HepG2 (cell line): ENCODE data around the gene TRIM10. TPM values are rescaled to one million over a fixed set of nuclear protein-coding genes. Genes with fewer than 3 reads are reported as not detected.
A peak's percentile ranks its signal among the peaks of the same experiment; 100 is the strongest.

ENCODE experiments used
- ATAC-seq: fragments of 200-7000 bp; cut with Tn5 transposase; 3 replicates; pipeline ENCODE4 v1.9.1; 2020; ENCODE audit warnings: mild to moderate bottlenecking, moderate library complexity
- BruUV-seq: library from RNA; stranded (reverse); fragments of 400-500 nt; replicated peaks from 2 replicates; lab custom pipeline; 2021; lab: Mats Ljungman, UMichigan
- CTCF ChIA-PET: fragments of 300-600 bp; formaldehyde crosslinking; extraction: SDS; loops from one replicate; lab custom pipeline; 2021; ENCODE audit warnings: low total read pairs, inconsistent platforms, low intra/inter-chr PET ratio; lab: Yijun Ruan, JAX
- POLR2A ChIA-PET: fragments of 350-600 bp; sonication (Branson Sonifier 250); formaldehyde crosslinking; loops from one replicate; lab custom pipeline; 2020; ENCODE audit warnings: antibody characterized with exemption, inconsistent platforms; lab: Yijun Ruan, JAX
- DNase-seq: peaks from one replicate; pipeline ENCODE4 v3.0.0-alpha.2; 2015; ENCODE audit warnings: low spot score
- FAIRE-seq: peaks from 3 replicates; lab custom pipeline; 2011; peaks lifted over from hg19 to GRCh38; lab: Jason Lieb, UNC
- H2AFZ ChIP-seq: one replicate; pipeline ENCODE4 v1.6.1; 2011; ENCODE audit warnings: low read length, inconsistent platforms
- H3K27ac ChIP-seq: fragments of 300-600 bp; 3 replicates; pipeline ENCODE4 v1.8.0; 2011; ENCODE audit warnings: mixed run types, mild to moderate bottlenecking, mixed read lengths, low read length, inconsistent platforms; ENCODE audit not compliant: insufficient read depth; ENCODE audit errors: extremely low read length
- H3K27me3 ChIP-seq, 2 experiments: fragments of 200-600 bp in 1 of 2; 2 replicates in 1 of 2; 3 replicates in 1 of 2; pipeline versions ENCODE4 v1.6.0 to v1.8.0; 2011; ENCODE audit warnings: low read length in 2 of 2, mild to moderate bottlenecking in 2 of 2, moderate library complexity in 2 of 2, inconsistent platforms in 1 of 2; ENCODE audit not compliant: insufficient read depth in 2 of 2, control insufficient read depth in 1 of 2
- H3K36me3 ChIP-seq, 2 experiments: fragments of 200-600 bp in 1 of 2; replicated peaks in 1 of 2; 2 replicates in 1 of 2; 3 replicates in 1 of 2; pipeline versions ENCODE4 v1.5.1 to v1.8.0; 2011; ENCODE audit warnings: low read length in 2 of 2, inconsistent platforms in 1 of 2; ENCODE audit not compliant: insufficient read depth in 2 of 2, control insufficient read depth in 1 of 2
- H3K4me1 ChIP-seq: 2 replicates; pipeline ENCODE4 v1.5.1; 2012; ENCODE audit warnings: low read length, inconsistent platforms; ENCODE audit not compliant: insufficient read depth
- H3K4me2 ChIP-seq: 2 replicates; pipeline ENCODE4 v1.6.0; 2011; ENCODE audit warnings: low read depth, low read length, inconsistent platforms
- H3K4me3 ChIP-seq, 3 experiments: fragments of 200-600 bp in 1 of 3; sonication (generic), shearing (Covaris generic) in 1 of 3; replicated peaks in 1 of 3; 2 replicates each; pipeline ENCODE4 v1.5.1; 2011 to 2016; ENCODE audit warnings: low read length in 3 of 3, inconsistent platforms in 2 of 3, low read depth in 2 of 3, mild to moderate bottlenecking in 2 of 3, control low read depth in 1 of 3, mixed read lengths in 1 of 3; ENCODE audit not compliant: insufficient read depth in 1 of 3
- H3K79me2 ChIP-seq: one replicate; pipeline ENCODE4 v1.6.1; 2011; ENCODE audit warnings: low read length, inconsistent platforms; ENCODE audit not compliant: insufficient read depth
- H3K9ac ChIP-seq: 2 replicates; pipeline ENCODE4 v1.6.0; 2011; ENCODE audit warnings: mild to moderate bottlenecking, low read depth, low read length, inconsistent platforms; ENCODE audit not compliant: insufficient read depth
- H3K9me3 ChIP-seq: 2 replicates; pipeline ENCODE4 v1.5.1; 2012; ENCODE audit warnings: mild to moderate bottlenecking, low read length
- H4K20me1 ChIP-seq: 2 replicates; pipeline ENCODE4 v1.6.0; 2011; ENCODE audit warnings: inconsistent platforms, mild to moderate bottlenecking, low read length, moderate library complexity; ENCODE audit not compliant: insufficient read depth
- ATF4 ChIP-seq, 2 experiments: fragments of 450-650 bp in 1 of 2; sonication (generic) in 1 of 2; formaldehyde crosslinking; IDR thresholded peaks; 2 replicates each; pipeline versions ENCODE4 v1.5.0 to v1.8.0; 2020 to 2022; ENCODE audit warnings: mild to moderate bottlenecking in 1 of 2, missing genetic modification reagents in 1 of 2
- CEBPB ChIP-seq: IDR thresholded peaks from 2 replicates; pipeline ENCODE4 v1.6.1; 2011; ENCODE audit warnings: low read depth, low read length, improper control_type of control experiment, borderline replicate concordance
- CEBPG ChIP-seq: IDR thresholded peaks from 2 replicates; pipeline ENCODE4 v1.6.1; 2016
- EP300 ChIP-seq, 3 experiments: sonication (generic) in 1 of 3; formaldehyde crosslinking in 1 of 3; IDR thresholded peaks; 2 replicates each; pipeline versions ENCODE4 v1.5.1 to v1.6.1; 2011 to 2020; ENCODE audit warnings: low read depth in 2 of 3, low read length in 2 of 3, borderline replicate concordance in 1 of 3, improper control_type of control experiment in 1 of 3, mild to moderate bottlenecking in 1 of 3, missing genetic modification reagents in 1 of 3, moderate library complexity in 1 of 3
- JDP2 ChIP-seq: sonication (generic); formaldehyde crosslinking; IDR thresholded peaks from 2 replicates; pipeline ENCODE4 v1.8.1; 2022; ENCODE audit warnings: missing genetic modification reagents, borderline replicate concordance
- LBX2 ChIP-seq: sonication (generic); formaldehyde crosslinking; IDR thresholded peaks from 2 replicates; pipeline ENCODE4 v1.5.0; 2020; ENCODE audit warnings: missing genetic modification reagents, mild to moderate bottlenecking, borderline replicate concordance
- SOX13 ChIP-seq, 3 experiments: fragments of 450-650 bp in 1 of 3; sonication (generic) in 1 of 3; formaldehyde crosslinking in 1 of 3; IDR thresholded peaks in 2 of 3; conservative IDR thresholded peaks in 1 of 3; 2 replicates each; pipeline versions ENCODE4 v1.5.0 to v1.6.1; 2016 to 2020; ENCODE audit warnings: antibody characterized with exemption in 1 of 3, mild to moderate bottlenecking in 1 of 3, missing compliant biosample characterization in 1 of 3, missing genetic modification reagents in 1 of 3, moderate library complexity in 1 of 3
- ZNF331 ChIP-seq: sonication (generic); formaldehyde crosslinking; IDR thresholded peaks from 2 replicates; pipeline ENCODE4 v1.4.0; 2020; ENCODE audit warnings: missing genetic modification reagents
- ZNF549 ChIP-seq: sonication (generic); formaldehyde crosslinking; IDR thresholded peaks from 2 replicates; pipeline ENCODE4 v1.5.0; 2020; ENCODE audit warnings: missing genetic modification reagents
- ZNF644 ChIP-seq: IDR thresholded peaks from 2 replicates; pipeline ENCODE4 v1.6.1; 2016; ENCODE audit warnings: low read depth
- WGBS: methylation state at CpG from one replicate; pipeline ENCODE4 v1.1.6; 2017; ENCODE audit warnings: low lambda C conversion rate; 5-methylcytosine and 5-hydroxymethylcytosine counted together
- in situ Hi-C: cut with HindIII; loops from 2 replicates; pipeline ENCODE4 v1.10.0; 2017; ENCODE audit warnings: low pct_unique_long_range_greater_than_20kb; ENCODE audit not compliant: extremely low pct_ligation_motif_present
- intact Hi-C: fragments of 100-400 bp; cut with micrococcal nuclease; formaldehyde crosslinking; loops from one replicate; pipeline ENCODE4 v1.10.0; 2022; ENCODE audit not compliant: unreplicated experiment
- polyA plus RNA-seq, 8 experiments: library from polyadenylated mRNA; depleted of rRNA in 3 of 8; stranded (reverse) in 7 of 8; unstranded in 1 of 8; fragments of >200 nt; fragmentation: Illumina TruSeq in 4 of 8; extraction: Trizol in 4 of 8; gene quantifications; 2 replicates each; pipeline versions ENCODE4 v1.2.1 to v1.2.3, GENCODE V29; 2011 to 2016; ENCODE audit warnings: low read depth in 4 of 8, missing spikeins in 1 of 8, mixed read lengths in 1 of 8; ENCODE audit not compliant: insufficient read depth in 1 of 8
- total RNA-seq, 5 experiments: library from RNA; depleted of rRNA; stranded (reverse); fragments of >200 nt; fragmentation: Illumina TruSeq; extraction: Trizol; gene quantifications; 2 replicates each; pipeline ENCODE4 v1.2.3, GENCODE V29; 2016; ENCODE audit warnings: low read depth in 1 of 5
- TF ChIP-seq, protein P1 (sequence below): IDR thresholded peaks from 2 replicates; pipeline ENCODE4 v1.6.1; 2016; ENCODE audit warnings: missing genetic modification reagents, missing compliant biosample characterization
- TF ChIP-seq, protein P2 (sequence below): sonication (generic); formaldehyde crosslinking; IDR thresholded peaks from 2 replicates; pipeline ENCODE4 v1.4.0; 2020; ENCODE audit warnings: missing genetic modification reagents, borderline replicate concordance

TRIM10 gene
- total and polyA plus RNA-seq, 2 of the 13 experiments (the other 11 are each of a cell fraction or from before 2014, with no cell fraction given): 4.1 to 6.8 TPM

- TF ChIP-seq, protein P1, sequence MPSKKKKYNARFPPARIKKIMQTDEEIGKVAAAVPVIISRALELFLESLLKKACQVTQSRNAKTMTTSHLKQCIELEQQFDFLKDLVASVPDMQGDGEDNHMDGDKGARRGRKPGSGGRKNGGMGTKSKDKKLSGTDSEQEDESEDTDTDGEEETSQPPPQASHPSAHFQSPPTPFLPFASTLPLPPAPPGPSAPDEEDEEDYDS (CRISPR knock-in tag): no peak
- peak; percentile 94 for TF ChIP-seq ZNF644 (CRISPR knock-in tag)
- 0 out of 4 replicates have a peak, but pooled peaks of 1 of the 2 experiments have one; percentile 30 for TF ChIP-seq ATF4 (CRISPR knock-in tag; IDR thresholded peaks at IDR 0.05)
- peak; percentile 38; the same call in 1 of the 2 replicates for TF ChIP-seq CEBPG (CRISPR knock-in tag)
- no peak for TF ChIP-seq SOX13 (IDR thresholded peaks at IDR 0.05)
- TF ChIP-seq SOX13 (CRISPR knock-in tag; conservative IDR thresholded peaks at IDR 0.05 in 1 of 2, IDR thresholded peaks at IDR 0.05 in 1 of 2): peak in 1 of 2 experiments; percentile 20; a peak in 1 of 4 replicates
- 0 out of 4 replicates have a peak, but pooled peaks of 1 of the 2 experiments have one; percentile 12 for TF ChIP-seq EP300 (IDR thresholded peaks at IDR 0.05; ENCODE audit: low read depth in 2 of 2, low read length in 2 of 2)
- TF ChIP-seq EP300 (CRISPR knock-in tag; IDR thresholded peaks at IDR 0.05; ENCODE audit: borderline replicate concordance): no peak
- TF ChIP-seq ZNF331 (CRISPR knock-in tag): no peak
- TF ChIP-seq LBX2 (CRISPR knock-in tag): no peak
- TF ChIP-seq, protein P2, sequence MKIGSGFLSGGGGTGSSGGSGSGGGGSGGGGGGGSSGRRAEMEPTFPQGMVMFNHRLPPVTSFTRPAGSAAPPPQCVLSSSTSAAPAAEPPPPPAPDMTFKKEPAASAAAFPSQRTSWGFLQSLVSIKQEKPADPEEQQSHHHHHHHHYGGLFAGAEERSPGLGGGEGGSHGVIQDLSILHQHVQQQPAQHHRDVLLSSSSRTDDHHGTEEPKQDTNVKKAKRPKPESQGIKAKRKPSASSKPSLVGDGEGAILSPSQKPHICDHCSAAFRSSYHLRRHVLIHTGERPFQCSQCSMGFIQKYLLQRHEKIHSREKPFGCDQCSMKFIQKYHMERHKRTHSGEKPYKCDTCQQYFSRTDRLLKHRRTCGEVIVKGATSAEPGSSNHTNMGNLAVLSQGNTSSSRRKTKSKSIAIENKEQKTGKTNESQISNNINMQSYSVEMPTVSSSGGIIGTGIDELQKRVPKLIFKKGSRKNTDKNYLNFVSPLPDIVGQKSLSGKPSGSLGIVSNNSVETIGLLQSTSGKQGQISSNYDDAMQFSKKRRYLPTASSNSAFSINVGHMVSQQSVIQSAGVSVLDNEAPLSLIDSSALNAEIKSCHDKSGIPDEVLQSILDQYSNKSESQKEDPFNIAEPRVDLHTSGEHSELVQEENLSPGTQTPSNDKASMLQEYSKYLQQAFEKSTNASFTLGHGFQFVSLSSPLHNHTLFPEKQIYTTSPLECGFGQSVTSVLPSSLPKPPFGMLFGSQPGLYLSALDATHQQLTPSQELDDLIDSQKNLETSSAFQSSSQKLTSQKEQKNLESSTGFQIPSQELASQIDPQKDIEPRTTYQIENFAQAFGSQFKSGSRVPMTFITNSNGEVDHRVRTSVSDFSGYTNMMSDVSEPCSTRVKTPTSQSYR: peak; percentile 30; the same call in 1 of the 2 replicates
- TF ChIP-seq ZNF549 (CRISPR knock-in tag): no peak
- peak; percentile 62; the same call in 1 of the 2 replicates for TF ChIP-seq CEBPB
- TF ChIP-seq JDP2: no peak
- no peak overlapping the region for H3K4me3 ChIP-seq
- H3K79me2 ChIP-seq: no peaks in the 10 kb centered on the region
- DNase-seq: no peak
- no peak overlapping the region for H2AFZ ChIP-seq
- H3K27ac ChIP-seq: no peak overlapping the region
- H3K36me3 ChIP-seq: no peaks in the 10 kb centered on the region
- POLR2A ChIA-PET: interaction anchor here (1.9 to 4.2 kb wide), 2 partner anchors 18 to 26 kb away, joined by 5 to 43 read pairs; no protein-coding TSS in a partner anchor
- FAIRE-seq: no peak
- CTCF ChIA-PET: interaction anchor here (2.5 to 6.5 kb wide), 2 partner anchors 26 to 40 kb away, joined by 25 to 140 read pairs; no protein-coding TSS in a partner anchor
- no peak for ATAC-seq
- no peaks in the 10 kb centered on the region for H3K27me3 ChIP-seq
- intact Hi-C loops: loop anchor here (2.0 kb wide), 1 partner anchor 41 kb away; no protein-coding TSS in a partner anchor
- 69% methylated on average over 10 of the region's 10 CpGs for WGBS
- peaks cover 65% of the 10 kb centered on the region for H3K4me1 ChIP-seq
- no peak overlapping the region for H3K9ac ChIP-seq
- no peaks in the 10 kb centered on the region for H4K20me1 ChIP-seq
- no TSS peak for BruUV-seq
- in situ Hi-C loops: no loop called here
- no peaks in the 10 kb centered on the region for H3K9me3 ChIP-seq
- H3K4me2 ChIP-seq: no peak overlapping the region
Measured at GRCh38 chr6:30129265-30130178, 31.5 kb downstream of the TRIM10 start.
